Activated CD4-positive, alpha-beta memory T cell treated with anti-CD3 and anti-CD28 coated beads, Interleukin-2, amount 10 ng/mL, durations not matched to agents 7 days and 5 days (primary cell): ENCODE results near the gene KCNMA1. TPM values are rescaled to one million over a fixed set of nuclear protein-coding genes. Genes with fewer than 3 reads are reported as not detected.

Experiments used
- CTCF ChIA-PET: fragments of 350-600 bp; sonication (Branson Sonifier 250); formaldehyde crosslinking; loops from one replicate; lab custom pipeline; 2021; ENCODE audit warnings: antibody characterized with exemption, inconsistent platforms; lab: Charles Lee
- POLR2A ChIA-PET: fragments of 350-600 bp; sonication (Branson Sonifier 250); formaldehyde crosslinking; loops from one replicate; lab custom pipeline; 2021; ENCODE audit warnings: antibody characterized with exemption; lab: Charles Lee
- DNase-seq: peaks from one replicate; pipeline ENCODE4 v3.0.0-alpha.2; 2020
- H3K27ac Mint-ChIP-seq: one replicate; pipeline ENCODE4 v1.8.0; 2021; ENCODE audit warnings: mild to moderate bottlenecking, mixed read lengths
- H3K27me3 Mint-ChIP-seq: one replicate; pipeline ENCODE4 v1.8.0; 2021; ENCODE audit warnings: mixed read lengths
- H3K36me3 Mint-ChIP-seq: one replicate; pipeline ENCODE4 v1.8.0; 2021; ENCODE audit warnings: low read depth, mixed read lengths
- H3K4me1 Mint-ChIP-seq: one replicate; pipeline ENCODE4 v1.8.0; 2021; ENCODE audit warnings: mixed read lengths
- H3K4me3 Mint-ChIP-seq: one replicate; pipeline ENCODE4 v1.8.0; 2021; ENCODE audit warnings: mild to moderate bottlenecking, mixed read lengths
- H3K9me3 Mint-ChIP-seq: one replicate; pipeline ENCODE4 v1.8.0; 2021; ENCODE audit warnings: mixed read lengths
- total RNA-seq, 2 experiments: library from RNA; stranded (reverse); gene quantifications; one replicate each; pipeline ENCODE4 v1.2.3, GENCODE V29; 2021

KCNMA1 gene
- total RNA-seq, 2 experiments from 2014 or later: 0.25 to 0.38 TPM

DNA sequence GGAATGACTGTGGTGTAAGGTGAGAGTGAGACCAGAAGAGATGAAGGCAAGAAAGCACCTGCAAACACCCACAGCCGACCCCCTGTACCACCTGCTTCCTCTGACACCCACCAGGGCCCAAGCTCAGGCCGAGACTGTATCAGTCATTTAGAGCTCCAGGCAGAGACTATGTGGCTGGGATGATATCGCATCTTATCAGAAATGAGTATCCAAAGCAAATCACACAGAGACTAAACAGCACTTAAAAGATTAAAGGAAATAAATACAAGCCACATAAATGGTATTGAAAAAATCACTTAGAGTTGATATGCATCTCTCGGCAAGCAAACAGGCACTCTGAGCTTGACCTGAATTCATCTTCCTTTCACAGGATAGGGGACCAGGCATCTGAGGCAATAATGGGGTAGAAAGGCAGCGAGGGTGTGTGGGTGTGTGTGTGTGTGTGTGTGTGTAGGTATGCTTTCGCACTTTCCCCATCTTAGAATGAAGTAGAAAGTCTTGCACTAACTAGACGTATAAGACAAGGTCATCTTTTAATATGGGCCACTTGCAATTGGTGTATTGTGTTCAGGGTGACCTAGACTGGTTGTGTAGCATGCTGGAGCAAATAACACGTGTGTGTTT, 665.9 kb downstream of the KCNMA1 start:
- ChIA-PET POLR2A (no interaction called here), CTCF (no interaction called here)
- no peak overlapping the region for H3K4me3 Mint-ChIP-seq
- no peaks in the 10 kb centered on the region for H3K9me3 Mint-ChIP-seq
- no peak overlapping the region for H3K27ac Mint-ChIP-seq
- no peaks in the 10 kb centered on the region for H3K4me1 Mint-ChIP-seq
- DNase-seq: no peak
- H3K27me3 Mint-ChIP-seq: no peaks in the 10 kb centered on the region
- H3K36me3 Mint-ChIP-seq: no peaks in the 10 kb centered on the region

DNA sequence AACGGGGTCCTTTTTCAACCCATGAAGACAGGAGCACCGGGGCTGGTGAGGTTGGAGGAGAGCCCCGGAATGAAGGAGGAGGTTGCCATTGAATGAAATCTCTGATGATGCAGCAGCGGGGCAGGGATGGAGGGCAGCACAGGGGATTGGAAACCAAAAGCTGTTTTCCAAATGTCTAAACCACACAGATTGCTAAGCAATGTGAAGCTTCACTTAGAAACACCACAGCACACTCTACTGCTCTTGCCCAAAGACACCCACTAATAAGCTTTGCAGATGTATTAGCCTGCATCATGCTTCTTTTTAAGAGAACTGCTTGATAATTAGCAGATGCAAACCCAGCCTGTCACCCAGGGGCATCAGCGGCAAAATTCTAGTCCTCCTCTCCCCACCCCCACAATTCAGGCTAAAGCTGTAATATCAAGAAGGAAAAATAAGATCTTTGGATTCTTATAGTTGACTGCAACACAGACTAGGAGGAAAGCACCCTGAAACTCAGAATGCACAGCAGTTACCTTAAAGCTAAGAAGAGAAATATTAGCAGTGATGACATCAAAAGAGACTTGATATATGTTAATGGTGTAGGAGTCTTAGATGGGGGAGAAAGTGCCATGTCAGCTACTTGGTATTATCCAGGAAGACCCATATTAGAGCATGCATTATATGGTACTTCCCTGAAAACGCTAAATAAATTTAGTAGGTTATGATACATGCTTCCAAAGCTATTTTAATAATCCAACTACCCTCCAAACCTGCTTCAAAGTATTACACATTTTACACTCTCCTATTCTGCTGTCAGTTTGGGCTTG, 666.7 kb downstream of the KCNMA1 start:
- CTCF ChIA-PET: no interaction called here
- no peaks in the 10 kb centered on the region for H3K4me1 Mint-ChIP-seq
- H3K27me3 Mint-ChIP-seq: no peaks in the 10 kb centered on the region
- no peak for DNase-seq
- H3K36me3 Mint-ChIP-seq: no peaks in the 10 kb centered on the region
- POLR2A ChIA-PET: no interaction called here
- H3K9me3 Mint-ChIP-seq: no peaks in the 10 kb centered on the region
- no peak overlapping the region for H3K27ac Mint-ChIP-seq
- H3K4me3 Mint-ChIP-seq: no peak overlapping the region

DNA sequence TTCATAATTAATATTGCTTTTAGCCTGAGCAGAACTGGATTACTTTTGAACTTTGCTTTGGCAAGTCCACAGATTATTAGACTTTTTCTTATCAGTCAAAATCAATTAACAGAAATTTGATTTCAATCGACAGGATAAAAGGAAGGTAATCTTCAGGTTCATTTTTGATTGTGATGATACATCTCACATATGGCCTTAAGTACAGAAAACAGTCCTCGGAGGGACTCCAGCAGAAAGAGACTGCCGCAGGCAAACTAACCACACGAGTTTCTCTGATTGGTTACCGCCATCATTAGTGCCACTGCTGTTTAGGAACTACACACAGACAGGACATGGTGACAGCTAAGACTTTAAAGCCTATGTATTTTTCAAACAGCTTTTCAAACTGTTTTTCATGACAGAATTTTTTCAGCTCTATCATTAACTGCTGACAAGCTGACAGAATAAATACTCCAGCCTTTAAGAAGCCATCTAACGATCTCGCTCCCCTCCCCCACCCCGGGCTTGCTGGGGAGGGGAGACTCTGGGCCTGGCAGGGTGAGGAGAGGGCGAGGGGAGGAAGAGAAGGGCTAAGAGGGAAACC, 668.2 kb downstream of the KCNMA1 start:
- H3K9me3 Mint-ChIP-seq: no peaks in the 10 kb centered on the region
- H3K27me3 Mint-ChIP-seq: no peaks in the 10 kb centered on the region
- H3K4me1 Mint-ChIP-seq: no peaks in the 10 kb centered on the region
- no peak overlapping the region for H3K27ac Mint-ChIP-seq
- POLR2A ChIA-PET: no interaction called here
- H3K36me3 Mint-ChIP-seq: no peaks in the 10 kb centered on the region
- no peak overlapping the region for H3K4me3 Mint-ChIP-seq
- no peak for DNase-seq
- CTCF ChIA-PET: no interaction called here

DNA sequence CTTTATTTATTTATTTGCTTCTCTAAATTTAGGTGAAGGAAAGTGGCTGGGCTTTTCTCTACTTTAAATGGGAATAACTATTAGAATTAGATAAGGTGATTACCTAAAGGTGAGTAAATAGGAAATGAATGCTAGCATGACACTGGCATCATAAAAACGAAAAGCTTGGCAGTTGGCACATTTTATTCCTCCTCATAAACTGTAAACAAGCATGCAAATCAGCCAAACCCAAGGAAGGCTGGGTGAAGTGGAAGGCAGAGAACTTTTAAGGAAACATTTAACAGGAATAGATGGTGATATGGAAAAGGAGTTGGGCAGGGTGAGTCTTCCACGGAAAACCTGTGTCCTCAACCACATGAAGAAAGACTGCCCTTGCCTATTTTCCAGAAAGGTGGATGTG, 669.1 kb downstream of the KCNMA1 start:
- CTCF ChIA-PET: no interaction called here
- H3K4me1 Mint-ChIP-seq: no peaks in the 10 kb centered on the region
- no peak overlapping the region for H3K27ac Mint-ChIP-seq
- POLR2A ChIA-PET: no interaction called here
- H3K27me3 Mint-ChIP-seq: no peaks in the 10 kb centered on the region
- H3K36me3 Mint-ChIP-seq: no peaks in the 10 kb centered on the region
- H3K4me3 Mint-ChIP-seq: no peak overlapping the region
- no peaks in the 10 kb centered on the region for H3K9me3 Mint-ChIP-seq
- no peak for DNase-seq

DNA sequence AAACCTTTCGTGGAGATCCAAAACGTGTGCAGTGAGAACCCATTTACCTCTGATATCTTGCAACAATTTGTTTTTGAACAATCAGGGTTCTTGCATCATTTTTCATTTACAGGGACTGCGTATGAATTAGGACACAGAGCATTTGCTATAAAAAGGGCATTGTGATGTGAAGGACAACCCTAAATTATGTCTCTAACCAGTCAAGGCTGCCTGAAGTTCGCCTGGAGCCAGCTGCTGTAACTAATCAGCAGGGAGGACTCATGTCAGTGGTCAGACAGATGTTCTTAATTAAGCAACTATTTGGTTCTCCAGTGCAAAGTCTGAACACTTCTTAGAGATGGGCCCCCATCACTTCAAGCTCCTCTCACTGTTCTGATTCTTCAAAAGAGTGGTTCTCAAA, 674.8 kb downstream of the KCNMA1 start:
- no peak overlapping the region for H3K27ac Mint-ChIP-seq
- ChIA-PET POLR2A (no interaction called here), CTCF (no interaction called here)

DNA sequence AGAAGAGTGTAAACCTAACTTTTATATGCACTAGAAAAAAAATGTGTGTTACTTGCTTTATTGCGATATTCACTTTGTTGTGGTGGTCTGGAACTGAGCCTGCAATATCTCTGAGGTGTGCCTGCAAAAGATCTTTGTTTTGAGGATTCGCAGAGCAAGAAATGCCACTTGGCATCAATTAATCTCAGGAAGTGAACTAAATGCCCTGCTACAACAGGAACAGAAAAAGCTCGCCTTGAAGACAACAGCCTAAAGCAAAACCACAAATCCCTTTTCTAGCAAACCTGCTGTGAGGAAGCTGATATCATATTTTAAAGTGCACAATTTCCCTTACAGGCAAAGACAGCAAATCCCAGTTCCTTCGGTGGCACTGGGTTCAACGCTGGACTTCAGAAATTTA, 675.8 kb downstream of the KCNMA1 start:
- no peaks in the 10 kb centered on the region for H3K27me3 Mint-ChIP-seq
- no peak overlapping the region for H3K4me3 Mint-ChIP-seq
- no peaks in the 10 kb centered on the region for H3K9me3 Mint-ChIP-seq
- no peaks in the 10 kb centered on the region for H3K36me3 Mint-ChIP-seq
- no peak for DNase-seq
- H3K27ac Mint-ChIP-seq: no peak overlapping the region
- no peaks in the 10 kb centered on the region for H3K4me1 Mint-ChIP-seq
- ChIA-PET CTCF (no interaction called here), POLR2A (no interaction called here)

More for the DNA sequence above, 674.8 kb downstream of the KCNMA1 start:
- Mint-ChIP-seq H3K4me3 (no peak overlapping the region), H3K4me1 (no peaks in the 10 kb centered on the region), H3K27me3 (no peaks in the 10 kb centered on the region), H3K9me3 (no peaks in the 10 kb centered on the region), H3K36me3 (no peaks in the 10 kb centered on the region)
- no peak for DNase-seq

DNA sequence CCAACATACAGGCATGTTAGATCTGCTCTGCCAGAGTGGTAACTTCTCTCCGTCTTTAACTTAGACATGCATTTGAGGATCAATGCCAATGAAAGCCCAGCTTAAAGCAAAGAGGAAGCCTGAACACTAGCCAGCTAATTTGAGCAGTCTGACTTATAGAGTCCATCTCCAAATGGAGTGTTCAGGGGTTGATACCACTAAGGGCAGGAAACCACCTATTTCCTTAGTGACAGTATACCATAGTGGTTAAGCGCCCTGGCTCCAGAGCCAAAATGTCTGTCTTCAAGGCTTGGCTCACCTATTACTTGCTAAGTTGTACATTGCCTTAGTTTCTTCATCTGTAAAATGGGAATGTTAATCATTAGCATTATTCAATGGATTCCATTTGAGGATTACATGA, 678.5 kb downstream of the KCNMA1 start:
- CTCF ChIA-PET: no interaction called here
- Mint-ChIP-seq H3K9me3 (no peaks in the 10 kb centered on the region), H3K4me1 (no peaks in the 10 kb centered on the region), H3K27ac (no peak overlapping the region), H3K36me3 (no peaks in the 10 kb centered on the region), H3K4me3 (no peak overlapping the region), H3K27me3 (no peaks in the 10 kb centered on the region)
- DNase-seq: no peak
- POLR2A ChIA-PET: no interaction called here

DNA sequence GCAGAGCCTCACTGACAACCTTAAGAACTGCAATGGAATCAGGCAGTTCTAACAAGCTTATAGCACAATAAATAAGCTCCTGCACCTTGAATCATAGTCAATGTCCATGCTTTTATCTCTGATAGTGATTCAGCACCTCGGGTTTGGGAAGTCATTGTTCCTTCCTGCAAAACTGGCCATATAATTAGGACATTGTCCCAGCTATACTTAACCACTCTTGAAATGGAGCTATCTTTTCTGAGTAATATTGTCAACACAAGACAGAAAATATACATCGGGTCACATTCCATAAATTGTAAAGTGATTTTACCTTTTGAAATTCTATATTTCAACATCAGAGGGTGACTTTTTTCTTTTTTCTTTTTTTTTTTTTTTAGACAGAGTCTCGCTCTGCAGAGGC, 682.8 kb downstream of the KCNMA1 start:
- no peaks in the 10 kb centered on the region for H3K36me3 Mint-ChIP-seq
- ChIA-PET CTCF (no interaction called here), POLR2A (no interaction called here)
- H3K27ac Mint-ChIP-seq: no peak overlapping the region
- H3K4me3 Mint-ChIP-seq: no peak overlapping the region
- no peaks in the 10 kb centered on the region for H3K9me3 Mint-ChIP-seq
- no peaks in the 10 kb centered on the region for H3K4me1 Mint-ChIP-seq
- H3K27me3 Mint-ChIP-seq: no peaks in the 10 kb centered on the region
- no peak for DNase-seq

DNA sequence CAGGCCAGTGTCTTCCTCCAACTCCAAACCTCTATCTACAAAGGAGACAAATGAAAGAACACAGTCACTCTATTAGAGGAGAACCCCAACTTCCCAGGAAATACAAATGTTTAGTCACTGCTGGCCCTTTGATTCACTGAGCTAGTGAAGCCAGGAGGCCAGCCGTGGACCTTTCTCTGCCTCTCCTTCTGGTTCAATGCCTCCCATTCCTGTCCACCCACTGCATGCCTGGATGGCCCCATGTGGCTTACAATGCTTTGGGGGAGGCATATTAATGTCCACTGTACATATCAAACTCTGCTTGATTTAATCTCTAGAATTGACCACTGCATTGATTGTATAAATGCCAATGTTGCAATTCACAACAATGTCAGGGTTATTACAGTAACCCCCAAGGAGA, 687.3 kb downstream of the KCNMA1 start:
- H3K36me3 Mint-ChIP-seq: no peaks in the 10 kb centered on the region
- H3K27me3 Mint-ChIP-seq: no peaks in the 10 kb centered on the region
- no peak overlapping the region for H3K4me3 Mint-ChIP-seq
- no peak for DNase-seq
- no peak overlapping the region for H3K27ac Mint-ChIP-seq
- ChIA-PET POLR2A (no interaction called here), CTCF (no interaction called here)
- no peaks in the 10 kb centered on the region for H3K9me3 Mint-ChIP-seq
- no peaks in the 10 kb centered on the region for H3K4me1 Mint-ChIP-seq

DNA sequence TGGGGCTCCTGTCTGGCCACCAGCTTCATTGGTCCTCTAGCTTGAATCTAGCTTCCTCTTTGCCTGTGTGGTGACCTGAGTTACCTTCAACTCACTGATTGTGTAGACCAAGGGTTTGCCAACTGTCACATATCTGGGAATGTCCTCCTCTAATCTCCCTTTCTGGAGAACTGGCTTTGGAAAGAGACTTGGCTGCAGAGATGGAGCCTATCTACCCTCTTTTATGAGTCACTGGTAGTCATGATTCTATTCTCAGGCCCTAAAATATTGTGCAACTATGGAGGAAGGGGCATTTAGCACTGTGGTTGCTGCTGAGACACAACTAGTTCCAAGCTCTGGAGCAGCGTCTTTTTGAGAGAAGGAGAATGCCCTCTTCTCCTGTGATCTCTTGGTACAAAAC, 691.3 kb downstream of the KCNMA1 start:
- Mint-ChIP-seq H3K4me1 (no peaks in the 10 kb centered on the region), H3K4me3 (no peak overlapping the region), H3K36me3 (no peaks in the 10 kb centered on the region), H3K27me3 (no peaks in the 10 kb centered on the region), H3K27ac (no peak overlapping the region), H3K9me3 (no peaks in the 10 kb centered on the region)
- CTCF ChIA-PET: no interaction called here
- DNase-seq: no peak
- POLR2A ChIA-PET: no interaction called here

DNA sequence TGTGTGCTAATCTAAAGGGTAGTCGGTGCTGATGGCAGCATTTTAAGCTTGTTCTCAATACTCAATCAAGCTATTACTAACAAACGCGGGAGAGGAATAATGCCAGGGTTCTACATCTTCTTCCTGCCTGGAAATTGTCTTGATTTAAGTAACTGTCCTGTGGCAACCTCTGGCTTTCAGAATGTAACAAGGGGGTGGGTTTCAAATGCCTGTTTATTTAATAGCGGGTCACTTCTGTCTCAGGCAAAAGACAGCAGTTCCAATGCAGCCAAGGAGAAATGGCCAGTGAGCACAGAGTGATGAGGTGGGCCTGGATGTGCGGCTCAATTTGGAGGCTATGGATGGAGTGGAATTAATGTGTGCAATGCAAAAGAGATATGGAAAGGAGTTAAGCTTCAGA, 692.4 kb downstream of the KCNMA1 start:
- ChIA-PET POLR2A (no interaction called here), CTCF (no interaction called here)
- Mint-ChIP-seq H3K27me3 (no peaks in the 10 kb centered on the region), H3K36me3 (no peaks in the 10 kb centered on the region), H3K9me3 (no peaks in the 10 kb centered on the region), H3K4me1 (no peaks in the 10 kb centered on the region), H3K27ac (no peak overlapping the region), H3K4me3 (no peak overlapping the region)
- no peak for DNase-seq

DNA sequence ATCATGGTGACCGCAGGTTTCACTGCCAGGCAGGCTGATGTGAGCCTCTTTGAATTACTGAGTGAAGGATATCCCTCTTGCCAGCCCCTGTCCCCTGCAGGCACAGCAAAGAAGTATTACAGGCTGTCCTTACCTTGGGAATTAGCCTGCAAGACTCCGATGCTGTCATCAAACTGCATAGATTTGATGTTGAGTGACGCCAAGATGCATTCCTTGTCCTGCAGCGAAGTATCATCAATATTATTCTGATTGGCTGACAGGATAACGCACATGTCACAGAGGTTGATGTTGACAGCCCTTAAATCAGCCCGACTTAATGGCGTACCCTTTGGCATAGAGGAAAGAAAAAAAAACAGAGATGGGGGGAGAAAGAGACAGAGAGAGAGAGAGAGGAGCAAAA, 693.0 kb downstream of the KCNMA1 start:
- Mint-ChIP-seq H3K36me3 (no peaks in the 10 kb centered on the region), H3K4me1 (no peaks in the 10 kb centered on the region), H3K27me3 (no peaks in the 10 kb centered on the region), H3K4me3 (no peak overlapping the region), H3K27ac (no peak overlapping the region), H3K9me3 (no peaks in the 10 kb centered on the region)
- CTCF ChIA-PET: no interaction called here
- POLR2A ChIA-PET: no interaction called here
- no peak for DNase-seq

DNA sequence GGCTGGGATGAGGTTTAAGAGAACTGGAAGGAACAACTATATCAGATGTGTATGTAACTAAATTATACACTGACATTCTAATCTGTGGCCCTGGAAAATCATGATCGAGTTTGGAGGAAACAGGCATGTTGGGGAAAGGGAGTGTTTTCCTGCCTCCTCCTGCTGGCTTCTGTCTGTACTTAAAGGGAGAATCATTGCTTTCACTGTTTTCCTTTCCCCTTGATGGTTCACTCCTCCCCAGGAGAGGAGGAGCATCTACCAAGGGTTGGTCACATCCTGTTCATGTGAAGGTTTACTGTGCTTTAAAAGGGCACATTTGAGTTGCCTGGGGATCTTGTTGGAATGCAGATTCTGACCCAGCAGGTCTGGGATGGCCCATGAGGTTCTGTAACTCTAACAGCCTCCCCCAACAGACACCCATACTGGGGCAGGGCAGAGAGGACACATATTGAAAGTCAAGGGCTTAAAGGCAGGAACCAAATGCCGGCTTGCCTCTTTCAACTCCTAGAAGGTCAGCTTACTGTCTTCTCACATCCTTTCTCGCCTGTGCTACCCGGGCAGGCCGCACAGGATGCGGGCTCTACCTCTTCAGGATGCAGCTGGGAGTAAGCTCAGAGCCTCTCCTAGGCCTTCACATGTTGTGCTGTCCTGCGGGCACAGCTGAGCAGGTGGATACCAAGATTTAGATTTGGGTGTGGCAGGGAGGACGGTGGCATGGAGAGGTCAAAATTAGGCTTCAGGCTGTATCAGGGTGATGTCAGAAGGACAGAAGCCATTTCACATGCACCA, 694.8 kb downstream of the KCNMA1 start:
- ChIA-PET CTCF (no interaction called here), POLR2A (no interaction called here)
- H3K4me1 Mint-ChIP-seq: no peaks in the 10 kb centered on the region

More for the DNA sequence above, 694.8 kb downstream of the KCNMA1 start:
- Mint-ChIP-seq H3K27me3 (no peaks in the 10 kb centered on the region), H3K9me3 (peaks cover 4% of the 10 kb centered on the region), H3K36me3 (no peaks in the 10 kb centered on the region), H3K27ac (no peak overlapping the region), H3K4me3 (no peak overlapping the region)
- DNase-seq: no peak
